GM23338 (cell line): Measurements from ENCODE around the gene SELENBP1.

Experiments used
- CREB1 ChIP-seq: fragments of 250-450 bp; sonication (Bioruptor Pico); IDR thresholded peaks from 2 replicates; pipeline ENCODE4 v1.5.0; 2020; ENCODE audit warnings: low read depth, mild to moderate bottlenecking, moderate library complexity
- EZH2 ChIP-seq: fragments of 200-600 bp; sonication (generic); IDR thresholded peaks from one replicate; pipeline ENCODE4 v1.8.0; 2017; ENCODE audit warnings: antibody characterized with exemption, mild to moderate bottlenecking, low read depth; ENCODE audit not compliant: unreplicated experiment
- EZH2phosphoT487 ChIP-seq: fragments of 200-600 bp; sonication (generic); IDR thresholded peaks from one replicate; pipeline ENCODE4 v1.8.1; 2018; ENCODE audit warnings: antibody characterized with exemption; ENCODE audit not compliant: unreplicated experiment
- JUNB ChIP-seq: IDR thresholded peaks from one replicate; pipeline ENCODE4 v1.6.1; 2016; ENCODE audit warnings: antibody characterized with exemption; ENCODE audit not compliant: unreplicated experiment
- NANOG ChIP-seq: IDR thresholded peaks from 2 replicates; pipeline ENCODE4 v1.6.1; 2016; ENCODE audit warnings: antibody characterized with exemption, borderline replicate concordance
- POLR2AphosphoS5 ChIP-seq: IDR thresholded peaks from 2 replicates; pipeline ENCODE4 v1.6.1; 2016; ENCODE audit warnings: antibody characterized with exemption, low read depth
- STAT1 ChIP-seq: IDR thresholded peaks from one replicate; pipeline ENCODE4 v1.6.1; 2016; ENCODE audit warnings: antibody characterized with exemption; ENCODE audit not compliant: unreplicated experiment
- ZNF114 ChIP-seq: fragments of 250-450 bp; sonication (Bioruptor Pico); IDR thresholded peaks from 2 replicates; pipeline ENCODE4 v1.5.0; 2020; ENCODE audit warnings: mild to moderate bottlenecking, moderate library complexity
- ZNF331 ChIP-seq: fragments of 250-450 bp; sonication (Bioruptor Pico); IDR thresholded peaks from 2 replicates; pipeline ENCODE4 v1.5.0; 2020; ENCODE audit warnings: low read depth, mild to moderate bottlenecking, moderate library complexity
- TF ChIP-seq, protein P1 (sequence below), 2 experiments: fragments of 200-600 bp in 1 of 2; sonication (generic) in 1 of 2; conservative IDR thresholded peaks; 2 replicates each; pipeline versions ENCODE4 v1.5.1 to v1.6.1; 2016 to 2017; ENCODE audit warnings: antibody characterized with exemption in 2 of 2, low read depth in 2 of 2, mild to moderate bottlenecking in 2 of 2, moderate library complexity in 1 of 2
- TF ChIP-seq, protein P2 (sequence below): IDR thresholded peaks from one replicate; pipeline ENCODE4 v1.6.1; 2018; ENCODE audit warnings: antibody characterized with exemption; ENCODE audit not compliant: unreplicated experiment
- TF ChIP-seq, protein P3 (sequence below): IDR thresholded peaks from 2 replicates; pipeline ENCODE4 v1.6.1; 2016; ENCODE audit warnings: antibody characterized with exemption

DNA sequence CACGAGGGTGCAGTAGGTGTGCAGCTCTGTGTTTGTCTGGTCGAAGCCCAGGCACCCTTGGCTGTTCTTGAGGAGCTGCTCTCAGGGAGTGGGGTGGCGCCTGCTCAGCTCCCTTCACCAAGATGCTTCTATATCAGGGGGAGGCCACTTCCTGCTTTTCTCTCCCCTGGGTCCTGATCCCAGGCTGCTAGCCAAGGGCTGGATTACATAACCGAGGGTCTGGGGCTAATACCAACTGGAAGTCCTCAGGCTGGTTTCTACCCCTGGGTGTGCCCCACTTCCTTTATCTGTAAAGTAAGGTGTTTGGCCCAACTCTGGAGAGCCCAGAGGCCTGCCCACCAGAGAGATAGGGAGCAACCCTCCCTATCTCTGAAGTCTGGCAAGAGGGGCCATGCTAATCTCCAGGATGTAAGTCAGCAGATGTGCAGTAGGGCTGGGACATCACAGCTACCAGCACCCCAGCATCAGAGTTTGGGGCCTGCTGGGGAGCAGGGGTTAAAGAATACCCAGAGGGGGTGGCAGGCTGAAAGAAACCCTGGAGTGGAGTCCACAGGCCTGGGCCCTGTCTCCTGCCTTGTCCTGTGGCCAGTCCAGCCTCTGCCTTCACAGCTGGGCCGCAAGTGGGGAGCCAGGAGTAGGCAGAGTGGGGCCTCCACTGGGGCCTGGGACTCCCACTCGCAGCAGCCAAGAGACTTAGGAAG, 2.1 kb downstream of the SELENBP1 start:
- TF ChIP-seq, protein P1, sequence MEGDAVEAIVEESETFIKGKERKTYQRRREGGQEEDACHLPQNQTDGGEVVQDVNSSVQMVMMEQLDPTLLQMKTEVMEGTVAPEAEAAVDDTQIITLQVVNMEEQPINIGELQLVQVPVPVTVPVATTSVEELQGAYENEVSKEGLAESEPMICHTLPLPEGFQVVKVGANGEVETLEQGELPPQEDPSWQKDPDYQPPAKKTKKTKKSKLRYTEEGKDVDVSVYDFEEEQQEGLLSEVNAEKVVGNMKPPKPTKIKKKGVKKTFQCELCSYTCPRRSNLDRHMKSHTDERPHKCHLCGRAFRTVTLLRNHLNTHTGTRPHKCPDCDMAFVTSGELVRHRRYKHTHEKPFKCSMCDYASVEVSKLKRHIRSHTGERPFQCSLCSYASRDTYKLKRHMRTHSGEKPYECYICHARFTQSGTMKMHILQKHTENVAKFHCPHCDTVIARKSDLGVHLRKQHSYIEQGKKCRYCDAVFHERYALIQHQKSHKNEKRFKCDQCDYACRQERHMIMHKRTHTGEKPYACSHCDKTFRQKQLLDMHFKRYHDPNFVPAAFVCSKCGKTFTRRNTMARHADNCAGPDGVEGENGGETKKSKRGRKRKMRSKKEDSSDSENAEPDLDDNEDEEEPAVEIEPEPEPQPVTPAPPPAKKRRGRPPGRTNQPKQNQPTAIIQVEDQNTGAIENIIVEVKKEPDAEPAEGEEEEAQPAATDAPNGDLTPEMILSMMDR (conservative IDR thresholded peaks at IDR 0.05; ENCODE audit: low read depth in 2 of 2): no peak
- TF ChIP-seq POLR2AphosphoS5: no peak
- TF ChIP-seq, protein P2, sequence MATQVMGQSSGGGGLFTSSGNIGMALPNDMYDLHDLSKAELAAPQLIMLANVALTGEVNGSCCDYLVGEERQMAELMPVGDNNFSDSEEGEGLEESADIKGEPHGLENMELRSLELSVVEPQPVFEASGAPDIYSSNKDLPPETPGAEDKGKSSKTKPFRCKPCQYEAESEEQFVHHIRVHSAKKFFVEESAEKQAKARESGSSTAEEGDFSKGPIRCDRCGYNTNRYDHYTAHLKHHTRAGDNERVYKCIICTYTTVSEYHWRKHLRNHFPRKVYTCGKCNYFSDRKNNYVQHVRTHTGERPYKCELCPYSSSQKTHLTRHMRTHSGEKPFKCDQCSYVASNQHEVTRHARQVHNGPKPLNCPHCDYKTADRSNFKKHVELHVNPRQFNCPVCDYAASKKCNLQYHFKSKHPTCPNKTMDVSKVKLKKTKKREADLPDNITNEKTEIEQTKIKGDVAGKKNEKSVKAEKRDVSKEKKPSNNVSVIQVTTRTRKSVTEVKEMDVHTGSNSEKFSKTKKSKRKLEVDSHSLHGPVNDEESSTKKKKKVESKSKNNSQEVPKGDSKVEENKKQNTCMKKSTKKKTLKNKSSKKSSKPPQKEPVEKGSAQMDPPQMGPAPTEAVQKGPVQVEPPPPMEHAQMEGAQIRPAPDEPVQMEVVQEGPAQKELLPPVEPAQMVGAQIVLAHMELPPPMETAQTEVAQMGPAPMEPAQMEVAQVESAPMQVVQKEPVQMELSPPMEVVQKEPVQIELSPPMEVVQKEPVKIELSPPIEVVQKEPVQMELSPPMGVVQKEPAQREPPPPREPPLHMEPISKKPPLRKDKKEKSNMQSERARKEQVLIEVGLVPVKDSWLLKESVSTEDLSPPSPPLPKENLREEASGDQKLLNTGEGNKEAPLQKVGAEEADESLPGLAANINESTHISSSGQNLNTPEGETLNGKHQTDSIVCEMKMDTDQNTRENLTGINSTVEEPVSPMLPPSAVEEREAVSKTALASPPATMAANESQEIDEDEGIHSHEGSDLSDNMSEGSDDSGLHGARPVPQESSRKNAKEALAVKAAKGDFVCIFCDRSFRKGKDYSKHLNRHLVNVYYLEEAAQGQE: no peak
- TF ChIP-seq, protein P3, sequence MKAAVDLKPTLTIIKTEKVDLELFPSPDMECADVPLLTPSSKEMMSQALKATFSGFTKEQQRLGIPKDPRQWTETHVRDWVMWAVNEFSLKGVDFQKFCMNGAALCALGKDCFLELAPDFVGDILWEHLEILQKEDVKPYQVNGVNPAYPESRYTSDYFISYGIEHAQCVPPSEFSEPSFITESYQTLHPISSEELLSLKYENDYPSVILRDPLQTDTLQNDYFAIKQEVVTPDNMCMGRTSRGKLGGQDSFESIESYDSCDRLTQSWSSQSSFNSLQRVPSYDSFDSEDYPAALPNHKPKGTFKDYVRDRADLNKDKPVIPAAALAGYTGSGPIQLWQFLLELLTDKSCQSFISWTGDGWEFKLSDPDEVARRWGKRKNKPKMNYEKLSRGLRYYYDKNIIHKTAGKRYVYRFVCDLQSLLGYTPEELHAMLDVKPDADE: no peak
- no peak for TF ChIP-seq EZH2phosphoT487
- TF ChIP-seq EZH2: no peak
- no peak for TF ChIP-seq JUNB
- no peak for TF ChIP-seq CREB1
- no peak for TF ChIP-seq ZNF114 (CRISPR knock-in tag)
- no peak for TF ChIP-seq NANOG
- no peak for TF ChIP-seq ZNF331 (CRISPR knock-in tag)
- TF ChIP-seq STAT1: no peak
